Measurements from ENCODE around the gene RNF40.

GRCh38 chr16:30736995-30737793 lies 24.9 kb upstream of the RNF40 start:
- TF ChIP-seq POLR2AphosphoS5 (IDR thresholded peaks at IDR 0.05; ENCODE audit: low read depth, low read length) (no peak), REST (IDR thresholded peaks at IDR 0.05; ENCODE audit: insufficient read depth in 1 of 2, low read depth in 2 of 2, low read length in 2 of 2) (no peak), SIN3A (IDR thresholded peaks at IDR 0.05; ENCODE audit: borderline replicate concordance, insufficient read depth, low read length) (no peak), TAF1 (IDR thresholded peaks at IDR 0.05; ENCODE audit: borderline replicate concordance, insufficient read depth, low read length) (no peak), FOXP2 (optimal IDR thresholded peaks at IDR 0.05; ENCODE audit: borderline replicate concordance, extremely low read depth, extremely low read length, insufficient read depth) (no peak)
